SK-N-SH treated with all-trans-retinoic acid at 6 μM for 48 hours (cell line): ENCODE results near the gene XPO5.

Experiments
- ATAC-seq: fragments of 200-7000 bp; cut with Tn5 transposase; 3 replicates; pipeline ENCODE4 v1.9.1; 2020; ENCODE audit warnings: mild to moderate bottlenecking, moderate library complexity
- ARNTL ChIP-seq: fragments of 450-650 bp; formaldehyde crosslinking; IDR thresholded peaks from 2 replicates; pipeline ENCODE4 v1.5.0; 2020; ENCODE audit warnings: low read depth, mild to moderate bottlenecking, moderate library complexity, borderline replicate concordance
- BACH2 ChIP-seq: fragments of 250-450 bp; sonication (Bioruptor Pico); IDR thresholded peaks from 2 replicates; pipeline ENCODE4 v1.9.0; 2021; ENCODE audit warnings: mild to moderate bottlenecking, borderline replicate concordance
- CSDC2 ChIP-seq: fragments of 250-450 bp; sonication (Bioruptor Pico); IDR thresholded peaks from 2 replicates; pipeline ENCODE4 v1.5.0; 2020; ENCODE audit warnings: mild to moderate bottlenecking, moderate library complexity
- ESRRG ChIP-seq: fragments of 250-450 bp; sonication (Bioruptor Pico); IDR thresholded peaks from 2 replicates; pipeline ENCODE4 v1.6.1; 2021; ENCODE audit warnings: mild to moderate bottlenecking
- GLIS3 ChIP-seq: fragments of 250-450 bp; sonication (Bioruptor Pico); IDR thresholded peaks from 2 replicates; pipeline ENCODE4 v1.5.0; 2020; ENCODE audit warnings: mild to moderate bottlenecking, moderate library complexity
- ISL1 ChIP-seq: fragments of 250-450 bp; sonication (Bioruptor Pico); IDR thresholded peaks from 2 replicates; pipeline ENCODE4 v2.1.2; 2022; ENCODE audit warnings: mild to moderate bottlenecking, moderate library complexity
- PPARA ChIP-seq: fragments of 250-450 bp; sonication (Bioruptor Pico); IDR thresholded peaks from 2 replicates; pipeline ENCODE4 v1.5.0; 2020; ENCODE audit warnings: mild to moderate bottlenecking, borderline replicate concordance
- RARB ChIP-seq: fragments of 250-450 bp; sonication (Bioruptor Pico); IDR thresholded peaks from 2 replicates; pipeline ENCODE4 v1.8.0; 2021; ENCODE audit warnings: mild to moderate bottlenecking, moderate library complexity
- TOX ChIP-seq: fragments of 250-450 bp; sonication (Bioruptor Pico); IDR thresholded peaks from 2 replicates; pipeline ENCODE4 v1.8.0; 2021; ENCODE audit warnings: mild to moderate bottlenecking, moderate library complexity, borderline replicate concordance
- ZC3H10 ChIP-seq: fragments of 250-450 bp; sonication (Bioruptor Pico); IDR thresholded peaks from 2 replicates; pipeline ENCODE4 v1.5.1; 2021; ENCODE audit warnings: mild to moderate bottlenecking, moderate library complexity
- ZFP3 ChIP-seq: fragments of 250-450 bp; sonication (Bioruptor Pico); IDR thresholded peaks from 2 replicates; pipeline ENCODE4 v1.5.0; 2020; ENCODE audit warnings: mild to moderate bottlenecking, moderate library complexity
- ZFP30 ChIP-seq: fragments of 450-650 bp; formaldehyde crosslinking; IDR thresholded peaks from 2 replicates; pipeline ENCODE4 v1.5.0; 2022; ENCODE audit warnings: mild to moderate bottlenecking, moderate library complexity
- ZNF565 ChIP-seq: fragments of 450-650 bp; formaldehyde crosslinking; conservative IDR thresholded peaks from 2 replicates; pipeline ENCODE4 v1.5.0; 2020; ENCODE audit warnings: low read depth, mild to moderate bottlenecking, moderate library complexity
- ZNF70 ChIP-seq: fragments of 450-650 bp; formaldehyde crosslinking; IDR thresholded peaks from 2 replicates; pipeline ENCODE4 v1.5.0; 2020; ENCODE audit warnings: mild to moderate bottlenecking, moderate library complexity
- ZNF8 ChIP-seq: fragments of 450-650 bp; formaldehyde crosslinking; IDR thresholded peaks from 2 replicates; pipeline ENCODE4 v1.5.0; 2020; ENCODE audit warnings: mild to moderate bottlenecking, moderate library complexity
- TF ChIP-seq, protein P1 (sequence below): fragments of 250-450 bp; sonication (Bioruptor Pico); IDR thresholded peaks from 2 replicates; pipeline ENCODE4 v1.8.0; 2020; ENCODE audit warnings: mild to moderate bottlenecking, moderate library complexity, borderline replicate concordance
- TF ChIP-seq, protein P2 (sequence below): fragments of 250-450 bp; sonication (Bioruptor Pico); IDR thresholded peaks from 2 replicates; pipeline ENCODE4 v1.5.0; 2020; ENCODE audit warnings: mild to moderate bottlenecking, moderate library complexity
- TF ChIP-seq, protein P3 (sequence below): fragments of 250-450 bp; sonication (Bioruptor Pico); IDR thresholded peaks from 2 replicates; pipeline ENCODE4 v1.5.1; 2021; ENCODE audit warnings: mild to moderate bottlenecking, moderate library complexity
- TF ChIP-seq, protein P4 (sequence below): fragments of 250-450 bp; sonication (Bioruptor Pico); IDR thresholded peaks from 2 replicates; pipeline ENCODE4 v1.8.0; 2021; ENCODE audit warnings: low read depth, mild to moderate bottlenecking, moderate library complexity, borderline replicate concordance
- TF ChIP-seq, protein P5 (sequence below): fragments of 250-450 bp; sonication (Bioruptor Pico); IDR thresholded peaks from 2 replicates; pipeline ENCODE4 v1.5.1; 2020; ENCODE audit warnings: low read depth, mild to moderate bottlenecking, moderate library complexity

Gene XPO5

DNA sequence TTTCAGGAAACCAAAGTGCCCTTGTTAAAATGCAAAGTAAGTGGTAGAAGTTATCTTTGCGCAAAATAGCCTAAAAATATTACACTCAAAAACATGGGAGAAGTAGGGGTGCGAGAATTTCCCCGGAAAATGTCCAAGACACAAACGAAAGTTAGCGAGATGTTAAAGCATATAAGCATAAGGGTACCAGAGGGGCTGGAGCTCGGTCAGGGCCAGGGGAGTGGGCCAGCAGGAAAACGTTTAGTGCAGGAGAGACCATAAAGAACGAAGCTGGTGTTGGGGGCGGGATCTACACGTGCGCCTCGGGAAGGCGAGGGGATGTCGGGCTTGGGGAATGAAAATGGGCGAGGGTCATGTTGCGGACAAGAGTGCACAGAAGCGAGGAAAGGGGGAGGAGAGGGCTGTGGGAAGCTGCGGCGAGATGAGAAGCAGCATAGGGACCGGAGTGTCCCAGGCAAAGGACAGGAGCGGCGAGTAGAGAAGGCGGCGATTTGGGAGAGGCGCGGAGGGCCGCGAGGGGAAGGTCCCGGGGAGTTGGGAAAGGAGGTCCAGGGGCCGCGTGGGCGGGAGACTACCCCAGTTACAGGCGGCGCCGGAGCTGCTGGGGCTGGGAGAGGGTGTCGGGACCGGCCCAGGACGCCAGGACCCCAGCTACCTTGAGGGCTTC lies 600 bp downstream of the XPO5 start:
- peak; percentile 60 for ATAC-seq
- TF ChIP-seq RARB (CRISPR knock-in tag), result no peak
- TF ChIP-seq TOX, result no peak
- TF ChIP-seq ARNTL, result no peak
- TF ChIP-seq, protein P1, sequence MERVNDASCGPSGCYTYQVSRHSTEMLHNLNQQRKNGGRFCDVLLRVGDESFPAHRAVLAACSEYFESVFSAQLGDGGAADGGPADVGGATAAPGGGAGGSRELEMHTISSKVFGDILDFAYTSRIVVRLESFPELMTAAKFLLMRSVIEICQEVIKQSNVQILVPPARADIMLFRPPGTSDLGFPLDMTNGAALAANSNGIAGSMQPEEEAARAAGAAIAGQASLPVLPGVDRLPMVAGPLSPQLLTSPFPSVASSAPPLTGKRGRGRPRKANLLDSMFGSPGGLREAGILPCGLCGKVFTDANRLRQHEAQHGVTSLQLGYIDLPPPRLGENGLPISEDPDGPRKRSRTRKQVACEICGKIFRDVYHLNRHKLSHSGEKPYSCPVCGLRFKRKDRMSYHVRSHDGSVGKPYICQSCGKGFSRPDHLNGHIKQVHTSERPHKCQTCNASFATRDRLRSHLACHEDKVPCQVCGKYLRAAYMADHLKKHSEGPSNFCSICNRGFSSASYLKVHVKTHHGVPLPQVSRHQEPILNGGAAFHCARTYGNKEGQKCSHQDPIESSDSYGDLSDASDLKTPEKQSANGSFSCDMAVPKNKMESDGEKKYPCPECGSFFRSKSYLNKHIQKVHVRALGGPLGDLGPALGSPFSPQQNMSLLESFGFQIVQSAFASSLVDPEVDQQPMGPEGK, result no peak
- no peak for TF ChIP-seq BACH2
- no peak for TF ChIP-seq ESRRG (CRISPR knock-in tag)
- no peak for TF ChIP-seq ZFP30 (CRISPR knock-in tag)
- TF ChIP-seq, protein P2, sequence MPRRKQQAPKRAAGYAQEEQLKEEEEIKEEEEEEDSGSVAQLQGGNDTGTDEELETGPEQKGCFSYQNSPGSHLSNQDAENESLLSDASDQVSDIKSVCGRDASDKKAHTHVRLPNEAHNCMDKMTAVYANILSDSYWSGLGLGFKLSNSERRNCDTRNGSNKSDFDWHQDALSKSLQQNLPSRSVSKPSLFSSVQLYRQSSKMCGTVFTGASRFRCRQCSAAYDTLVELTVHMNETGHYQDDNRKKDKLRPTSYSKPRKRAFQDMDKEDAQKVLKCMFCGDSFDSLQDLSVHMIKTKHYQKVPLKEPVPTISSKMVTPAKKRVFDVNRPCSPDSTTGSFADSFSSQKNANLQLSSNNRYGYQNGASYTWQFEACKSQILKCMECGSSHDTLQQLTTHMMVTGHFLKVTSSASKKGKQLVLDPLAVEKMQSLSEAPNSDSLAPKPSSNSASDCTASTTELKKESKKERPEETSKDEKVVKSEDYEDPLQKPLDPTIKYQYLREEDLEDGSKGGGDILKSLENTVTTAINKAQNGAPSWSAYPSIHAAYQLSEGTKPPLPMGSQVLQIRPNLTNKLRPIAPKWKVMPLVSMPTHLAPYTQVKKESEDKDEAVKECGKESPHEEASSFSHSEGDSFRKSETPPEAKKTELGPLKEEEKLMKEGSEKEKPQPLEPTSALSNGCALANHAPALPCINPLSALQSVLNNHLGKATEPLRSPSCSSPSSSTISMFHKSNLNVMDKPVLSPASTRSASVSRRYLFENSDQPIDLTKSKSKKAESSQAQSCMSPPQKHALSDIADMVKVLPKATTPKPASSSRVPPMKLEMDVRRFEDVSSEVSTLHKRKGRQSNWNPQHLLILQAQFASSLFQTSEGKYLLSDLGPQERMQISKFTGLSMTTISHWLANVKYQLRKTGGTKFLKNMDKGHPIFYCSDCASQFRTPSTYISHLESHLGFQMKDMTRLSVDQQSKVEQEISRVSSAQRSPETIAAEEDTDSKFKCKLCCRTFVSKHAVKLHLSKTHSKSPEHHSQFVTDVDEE (CRISPR knock-in tag), result no peak
- TF ChIP-seq ZC3H10 (CRISPR knock-in tag), result no peak
- TF ChIP-seq, protein P3, sequence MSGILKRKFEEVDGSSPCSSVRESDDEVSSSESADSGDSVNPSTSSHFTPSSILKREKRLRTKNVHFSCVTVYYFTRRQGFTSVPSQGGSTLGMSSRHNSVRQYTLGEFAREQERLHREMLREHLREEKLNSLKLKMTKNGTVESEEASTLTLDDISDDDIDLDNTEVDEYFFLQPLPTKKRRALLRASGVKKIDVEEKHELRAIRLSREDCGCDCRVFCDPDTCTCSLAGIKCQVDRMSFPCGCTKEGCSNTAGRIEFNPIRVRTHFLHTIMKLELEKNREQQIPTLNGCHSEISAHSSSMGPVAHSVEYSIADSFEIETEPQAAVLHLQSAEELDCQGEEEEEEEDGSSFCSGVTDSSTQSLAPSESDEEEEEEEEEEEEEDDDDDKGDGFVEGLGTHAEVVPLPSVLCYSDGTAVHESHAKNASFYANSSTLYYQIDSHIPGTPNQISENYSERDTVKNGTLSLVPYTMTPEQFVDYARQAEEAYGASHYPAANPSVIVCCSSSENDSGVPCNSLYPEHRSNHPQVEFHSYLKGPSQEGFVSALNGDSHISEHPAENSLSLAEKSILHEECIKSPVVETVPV (CRISPR knock-in tag), result no peak
- no peak for TF ChIP-seq ZNF70 (CRISPR knock-in tag)
- TF ChIP-seq CSDC2 (CRISPR knock-in tag), result no peak
- TF ChIP-seq ZNF565 (CRISPR knock-in tag), result no peak
- TF ChIP-seq GLIS3 (CRISPR knock-in tag), result no peak
- no peak for TF ChIP-seq ZNF8 (CRISPR knock-in tag)
- TF ChIP-seq PPARA (CRISPR knock-in tag), result no peak

DNA sequence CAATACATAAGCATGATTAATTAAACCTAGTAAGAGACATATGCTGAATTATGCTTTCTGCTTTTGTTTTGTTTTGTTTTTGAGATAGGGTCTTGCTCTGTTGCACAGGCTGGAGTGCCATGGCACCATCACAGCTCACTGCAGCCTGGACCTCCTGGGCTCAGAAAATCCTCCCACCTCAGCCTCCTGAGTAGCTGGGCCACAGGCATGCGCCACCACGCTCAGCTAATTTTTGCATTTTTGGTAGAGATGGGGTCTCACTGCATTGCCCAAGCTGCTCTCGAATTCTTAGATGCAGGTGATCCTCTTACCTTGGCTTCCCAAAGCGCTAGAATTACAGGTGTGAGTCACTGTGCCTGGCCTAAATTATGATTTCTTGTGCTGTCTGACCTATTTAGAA lies 3.8 kb downstream of the XPO5 start:
- no peak for TF ChIP-seq ESRRG (CRISPR knock-in tag)
- no peak for TF ChIP-seq ZNF8 (CRISPR knock-in tag)
- TF ChIP-seq TOX, result no peak
- TF ChIP-seq, protein P3 (CRISPR knock-in tag), result no peak
- no peak for TF ChIP-seq ARNTL
- TF ChIP-seq ZNF565 (CRISPR knock-in tag), result no peak
- TF ChIP-seq GLIS3 (CRISPR knock-in tag), result no peak
- no peak for TF ChIP-seq ZFP30 (CRISPR knock-in tag)
- TF ChIP-seq, protein P4, sequence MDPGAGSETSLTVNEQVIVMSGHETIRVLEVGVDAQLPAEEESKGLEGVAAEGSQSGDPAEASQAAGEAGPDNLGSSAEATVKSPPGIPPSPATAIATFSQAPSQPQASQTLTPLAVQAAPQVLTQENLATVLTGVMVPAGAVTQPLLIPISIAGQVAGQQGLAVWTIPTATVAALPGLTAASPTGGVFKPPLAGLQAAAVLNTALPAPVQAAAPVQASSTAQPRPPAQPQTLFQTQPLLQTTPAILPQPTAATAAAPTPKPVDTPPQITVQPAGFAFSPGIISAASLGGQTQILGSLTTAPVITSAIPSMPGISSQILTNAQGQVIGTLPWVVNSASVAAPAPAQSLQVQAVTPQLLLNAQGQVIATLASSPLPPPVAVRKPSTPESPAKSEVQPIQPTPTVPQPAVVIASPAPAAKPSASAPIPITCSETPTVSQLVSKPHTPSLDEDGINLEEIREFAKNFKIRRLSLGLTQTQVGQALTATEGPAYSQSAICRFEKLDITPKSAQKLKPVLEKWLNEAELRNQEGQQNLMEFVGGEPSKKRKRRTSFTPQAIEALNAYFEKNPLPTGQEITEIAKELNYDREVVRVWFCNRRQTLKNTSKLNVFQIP (CRISPR knock-in tag), result no peak
- no peak for TF ChIP-seq PPARA (CRISPR knock-in tag)
- TF ChIP-seq, protein P5, sequence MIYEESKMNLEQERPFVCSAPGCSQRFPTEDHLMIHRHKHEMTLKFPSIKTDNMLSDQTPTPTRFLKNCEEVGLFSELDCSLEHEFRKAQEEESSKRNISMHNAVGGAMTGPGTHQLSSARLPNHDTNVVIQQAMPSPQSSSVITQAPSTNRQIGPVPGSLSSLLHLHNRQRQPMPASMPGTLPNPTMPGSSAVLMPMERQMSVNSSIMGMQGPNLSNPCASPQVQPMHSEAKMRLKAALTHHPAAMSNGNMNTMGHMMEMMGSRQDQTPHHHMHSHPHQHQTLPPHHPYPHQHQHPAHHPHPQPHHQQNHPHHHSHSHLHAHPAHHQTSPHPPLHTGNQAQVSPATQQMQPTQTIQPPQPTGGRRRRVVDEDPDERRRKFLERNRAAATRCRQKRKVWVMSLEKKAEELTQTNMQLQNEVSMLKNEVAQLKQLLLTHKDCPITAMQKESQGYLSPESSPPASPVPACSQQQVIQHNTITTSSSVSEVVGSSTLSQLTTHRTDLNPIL (CRISPR knock-in tag), result no peak
- no peak for TF ChIP-seq BACH2
- TF ChIP-seq ZFP3 (CRISPR knock-in tag), result no peak
- no peak for TF ChIP-seq CSDC2 (CRISPR knock-in tag)
- TF ChIP-seq ZC3H10 (CRISPR knock-in tag), result no peak
- TF ChIP-seq, protein P2 (CRISPR knock-in tag), result no peak
- TF ChIP-seq, protein P1, result no peak
- no peak for TF ChIP-seq ISL1 (CRISPR knock-in tag)
- no peak for TF ChIP-seq RARB (CRISPR knock-in tag)
- TF ChIP-seq, all 23 proteins: peak for 0
- ATAC-seq, result no peak
